ENCODE measurements around the gene MTHFD1L. TPM values are rescaled to one million over a fixed set of nuclear protein-coding genes. Genes with fewer than 3 reads are reported as not detected.

Gene MTHFD1L
- total and polyA plus RNA-seq, 2 donors (not counting 3 experiments of a cell fraction or from before 2014, with no cell fraction given), result 40.2 to 120 TPM

- intact Hi-C loops (cut with micrococcal nuclease), result no loop called here
- DNase-seq (ENCODE audit: low read depth, low spot score) (no peak), FAIRE-seq (no peak)
- ChIA-PET POLR2A (no interaction called here), CTCF (no interaction called here)
- Histone ChIP-seq H3K4me3 (replicated peaks in 1 of 3; ENCODE audit: insufficient read depth in 1 of 3, low read depth in 1 of 3, low read length in 3 of 3) (no peak overlapping the region), H2AFZ (ENCODE audit: low read depth, low read length) (no peak overlapping the region), H3K27ac (ENCODE audit: insufficient read depth, low read depth, low read length) (no peak overlapping the region), H3K9ac (replicated peaks; ENCODE audit: extremely low read depth, insufficient read depth, low read length) (no peak overlapping the region), H3K36me3 (ENCODE audit: control insufficient read depth in 2 of 2, extremely low read depth in 1 of 2, insufficient read depth in 2 of 2, low read length in 2 of 2) (no peaks in the 10 kb centered on the region), H3K4me2 (ENCODE audit: insufficient read depth, low read length) (no peak overlapping the region), H3K79me2 (ENCODE audit: control insufficient read depth, insufficient read depth, low read length) (no peaks in the 10 kb centered on the region), H3K27me3 (ENCODE audit: control insufficient read depth in 2 of 2, insufficient read depth in 2 of 2, low read length in 2 of 2) (no peaks in the 10 kb centered on the region), H3K9me1 (replicated peaks; ENCODE audit: control insufficient read depth, extremely low read depth, insufficient read depth, low read length) (no peaks in the 10 kb centered on the region), H4K20me1 (replicated peaks; ENCODE audit: control insufficient read depth, extremely low read depth, insufficient read depth, low read length) (no peaks in the 10 kb centered on the region), H3K4me1 (ENCODE audit: control insufficient read depth, extremely low read depth, insufficient read depth, low read length) (no peaks in the 10 kb centered on the region), H3K9me3 (replicated peaks; ENCODE audit: control insufficient read depth, insufficient read depth, low read length) (no peaks in the 10 kb centered on the region)
- BruUV-seq (replicated peaks), result no TSS peak
- TF ChIP-seq EZH2 (IDR thresholded peaks at IDR 0.05; ENCODE audit: borderline replicate concordance, low read depth, low read length, severe bottlenecking) (no peak), FOS (IDR thresholded peaks at IDR 0.05; ENCODE audit: borderline replicate concordance, insufficient read depth, low read length) (no peak)
- dilution Hi-C loops (cut with MboI; ENCODE audit: extremely low pct_ligation_motif_present, low sequenced_read_pairs), result no loop called here
These were observed 263.4 kb downstream of the MTHFD1L start for GRCh38 chr6:151128763-151129370.

- Histone ChIP-seq H3K4me3 (replicated peaks in 1 of 3; ENCODE audit: insufficient read depth in 1 of 3, low read depth in 1 of 3, low read length in 3 of 3) (no peak overlapping the region), H4K20me1 (replicated peaks; ENCODE audit: control insufficient read depth, extremely low read depth, insufficient read depth, low read length) (no peaks in the 10 kb centered on the region), H3K27ac (ENCODE audit: insufficient read depth, low read depth, low read length) (no peak overlapping the region), H3K27me3 (ENCODE audit: control insufficient read depth in 2 of 2, insufficient read depth in 2 of 2, low read length in 2 of 2) (no peaks in the 10 kb centered on the region), H2AFZ (ENCODE audit: low read depth, low read length) (no peak overlapping the region), H3K4me2 (ENCODE audit: insufficient read depth, low read length) (no peak overlapping the region), H3K9ac (replicated peaks; ENCODE audit: extremely low read depth, insufficient read depth, low read length) (no peak overlapping the region), H3K9me1 (replicated peaks; ENCODE audit: control insufficient read depth, extremely low read depth, insufficient read depth, low read length) (no peaks in the 10 kb centered on the region), H3K79me2 (ENCODE audit: control insufficient read depth, insufficient read depth, low read length) (no peaks in the 10 kb centered on the region), H3K9me3 (replicated peaks; ENCODE audit: control insufficient read depth, insufficient read depth, low read length) (no peaks in the 10 kb centered on the region), H3K36me3 (ENCODE audit: control insufficient read depth in 2 of 2, extremely low read depth in 1 of 2, insufficient read depth in 2 of 2, low read length in 2 of 2) (no peaks in the 10 kb centered on the region), H3K4me1 (ENCODE audit: control insufficient read depth, extremely low read depth, insufficient read depth, low read length) (no peaks in the 10 kb centered on the region)
- ChIA-PET POLR2A (no interaction called here), CTCF (no interaction called here)
- intact Hi-C loops (cut with micrococcal nuclease), result no loop called here
- DNase-seq (ENCODE audit: low read depth, low spot score) (no peak), FAIRE-seq (no peak)
- dilution Hi-C loops (cut with MboI; ENCODE audit: extremely low pct_ligation_motif_present, low sequenced_read_pairs), result no loop called here
- no peak for TF ChIP-seq MYC (IDR thresholded peaks at IDR 0.05; ENCODE audit: low read depth, low read length)
- no peak for TF ChIP-seq CTCF (IDR thresholded peaks at IDR 0.05; ENCODE audit: extremely low read depth in 1 of 2, insufficient read depth in 1 of 2, low read depth in 1 of 2, low read length in 2 of 2)
- no peak for TF ChIP-seq JUN (IDR thresholded peaks at IDR 0.05; ENCODE audit: borderline replicate concordance, insufficient read depth, insufficient read length, low read depth)
- TF ChIP-seq POLR2A (IDR thresholded peaks at IDR 0.05; ENCODE audit: low read depth, low read length), result no peak
- TF ChIP-seq GATA2 (IDR thresholded peaks at IDR 0.05; ENCODE audit: insufficient read depth, insufficient read length, low read depth, low read length), result no peak
- no peak for TF ChIP-seq MAX (IDR thresholded peaks at IDR 0.05; ENCODE audit: insufficient read depth, insufficient read length)
- TF ChIP-seq EZH2 (IDR thresholded peaks at IDR 0.05; ENCODE audit: borderline replicate concordance, low read depth, low read length, severe bottlenecking), result no peak
- TF ChIP-seq POLR2AphosphoS5 (IDR thresholded peaks at IDR 0.05; ENCODE audit: insufficient read depth, low read depth, low read length), result no peak
- no peak for TF ChIP-seq FOS (IDR thresholded peaks at IDR 0.05; ENCODE audit: borderline replicate concordance, insufficient read depth, low read length)
- BruUV-seq (replicated peaks), result no TSS peak
These were observed 264.8 kb downstream of the MTHFD1L start for GRCh38 chr6:151130329-151130728.
